BLaER1 (cell line): ENCODE measurements around the gene NKIRAS2.
A peak's percentile ranks its signal among the peaks of the same experiment; 100 is the strongest.

ENCODE experiments used
- H3K27ac ChIP-seq: shearing (Covaris generic); formaldehyde crosslinking; 2 replicates; pipeline ENCODE4 v1.8.1; 2022
- H3K27me3 ChIP-seq: shearing (Covaris generic); formaldehyde crosslinking; 2 replicates; pipeline ENCODE4 v1.8.1; 2022
- H3K36me3 ChIP-seq: shearing (Covaris generic); formaldehyde crosslinking; 2 replicates; pipeline ENCODE4 v1.8.1; 2022
- H3K4me1 ChIP-seq: shearing (Covaris generic); formaldehyde crosslinking; 2 replicates; pipeline ENCODE4 v1.8.1; 2022
- H3K4me2 ChIP-seq: shearing (Covaris generic); formaldehyde crosslinking; 2 replicates; pipeline ENCODE4 v1.8.1; 2022
- H3K4me3 ChIP-seq: shearing (Covaris generic); formaldehyde crosslinking; 2 replicates; pipeline ENCODE4 v1.8.1; 2022
- H3K9ac ChIP-seq: shearing (Covaris generic); formaldehyde crosslinking; 2 replicates; pipeline ENCODE4 v1.8.1; 2022
- H3K9me3 ChIP-seq: shearing (Covaris generic); formaldehyde crosslinking; 2 replicates; pipeline ENCODE4 v1.8.1; 2022
- H4K20me1 ChIP-seq: shearing (Covaris generic); formaldehyde crosslinking; 2 replicates; pipeline ENCODE4 v1.8.1; 2022
- Cebpa-rat ChIP-seq: shearing (Covaris generic); IDR thresholded peaks from 2 replicates; pipeline ENCODE4 v1.8.1; 2022

The NKIRAS2 gene

DNA sequence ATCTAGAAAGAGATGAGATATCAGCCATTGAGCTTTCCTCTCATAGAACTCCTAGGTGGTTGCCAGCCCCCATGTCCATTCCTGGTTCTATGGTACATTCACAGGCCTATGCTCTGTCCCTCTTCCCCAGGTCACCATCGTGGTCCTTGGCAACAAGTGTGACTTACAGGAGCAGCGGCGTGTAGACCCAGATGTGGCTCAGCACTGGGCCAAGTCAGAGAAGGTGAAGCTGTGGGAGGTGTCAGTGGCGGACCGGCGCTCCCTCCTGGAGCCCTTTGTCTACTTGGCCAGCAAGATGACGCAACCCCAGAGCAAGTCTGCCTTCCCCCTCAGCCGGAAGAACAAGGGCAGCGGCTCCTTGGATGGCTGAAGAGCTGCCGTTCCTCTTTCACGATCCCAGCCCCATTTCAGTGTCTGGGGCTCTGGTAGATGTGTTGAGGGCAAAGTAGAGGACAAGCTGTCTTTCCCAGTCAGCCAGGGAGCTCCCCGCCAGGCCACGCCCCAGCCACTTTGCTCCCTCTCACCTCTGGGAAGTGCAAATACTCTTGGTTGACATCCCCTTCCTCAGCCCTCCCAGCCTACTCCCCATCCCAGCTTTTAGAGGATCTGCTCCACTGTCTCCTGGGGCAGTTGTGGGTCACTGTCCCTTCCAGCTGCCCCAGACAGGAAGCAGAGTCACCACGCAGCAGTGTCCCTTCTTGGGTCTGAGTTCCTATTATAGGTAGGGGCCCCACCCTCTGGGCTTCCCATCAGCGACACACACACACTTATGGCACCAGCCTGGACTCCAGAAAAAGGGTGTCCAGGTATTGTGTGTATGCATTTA is 3.8 kb downstream of the NKIRAS2 start:
- H3K4me1 ChIP-seq: peaks cover 36% of the 10 kb centered on the region
- H3K27ac ChIP-seq: peak overlapping the region; percentile 69; the same call in 1 of the 2 replicates
- H3K27me3 ChIP-seq: no peaks in the 10 kb centered on the region
- H3K9me3 ChIP-seq: no peaks in the 10 kb centered on the region
- no peak overlapping the region for H3K4me3 ChIP-seq
- H3K9ac ChIP-seq: 0 out of 2 replicates have a peak overlapping the region, but pooled peaks have one; percentile 28
- peaks cover 38% of the 10 kb centered on the region for H3K36me3 ChIP-seq
- peak overlapping the region; percentile 57 for H3K4me2 ChIP-seq
- TF ChIP-seq Cebpa-rat: no peak
- no peaks in the 10 kb centered on the region for H4K20me1 ChIP-seq

DNA sequence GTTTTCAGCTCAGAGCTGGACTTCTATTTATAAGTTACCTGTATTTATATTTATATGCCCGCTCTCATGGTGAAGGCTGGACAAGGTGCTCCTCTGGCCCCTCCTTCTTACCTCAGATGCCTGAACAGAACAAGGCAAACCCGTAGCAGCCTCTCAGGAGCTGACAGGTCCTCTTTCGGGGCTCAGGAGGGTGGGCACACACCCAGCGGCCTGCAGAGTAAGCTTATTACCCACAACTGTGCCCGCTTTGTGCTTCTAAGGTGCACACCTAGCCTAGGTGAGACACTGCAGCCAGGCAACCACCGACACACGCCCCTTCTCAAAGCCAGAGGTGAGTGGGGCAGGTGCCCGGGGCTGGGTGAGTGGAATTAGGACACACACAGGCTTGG is 5.3 kb downstream of the NKIRAS2 start:
- H3K4me2 ChIP-seq: peak overlapping the region; percentile 57
- no peak for TF ChIP-seq Cebpa-rat
- H3K9me3 ChIP-seq: no peaks in the 10 kb centered on the region
- no peak overlapping the region for H3K9ac ChIP-seq
- no peak overlapping the region for H3K4me3 ChIP-seq
- H4K20me1 ChIP-seq: no peaks in the 10 kb centered on the region
- no peaks in the 10 kb centered on the region for H3K27me3 ChIP-seq
- H3K36me3 ChIP-seq: peaks cover 38% of the 10 kb centered on the region
- H3K4me1 ChIP-seq: peaks cover 36% of the 10 kb centered on the region
- no peak overlapping the region for H3K27ac ChIP-seq

DNA sequence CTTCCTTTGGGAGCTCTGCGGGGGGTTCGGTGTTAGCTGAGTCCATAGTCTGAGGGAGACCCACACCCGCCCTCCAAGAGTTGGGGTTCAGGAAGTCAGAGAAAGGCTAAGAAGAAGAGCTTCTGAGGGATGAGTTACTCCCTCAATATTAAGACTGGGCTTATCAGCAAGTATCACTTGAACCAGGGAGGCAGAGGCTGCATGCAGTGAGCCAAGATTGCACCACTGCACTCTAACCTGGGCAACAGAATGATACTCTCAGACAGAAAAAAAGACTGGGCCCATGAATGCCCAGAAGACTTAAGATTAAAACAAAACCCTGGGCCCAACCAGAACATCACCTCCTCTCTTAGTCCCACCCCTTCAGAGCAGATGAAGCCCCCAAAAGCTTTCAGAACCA is 6.0 kb downstream of the NKIRAS2 start:
- TF ChIP-seq Cebpa-rat: no peak
- H3K36me3 ChIP-seq: peaks cover 38% of the 10 kb centered on the region
- H3K27me3 ChIP-seq: no peaks in the 10 kb centered on the region
- H4K20me1 ChIP-seq: no peaks in the 10 kb centered on the region
- H3K27ac ChIP-seq: no peak overlapping the region
- no peaks in the 10 kb centered on the region for H3K9me3 ChIP-seq
- H3K4me3 ChIP-seq: no peak overlapping the region
- H3K9ac ChIP-seq: no peak overlapping the region
- H3K4me1 ChIP-seq: peaks cover 31% of the 10 kb centered on the region
- no peak overlapping the region for H3K4me2 ChIP-seq

DNA sequence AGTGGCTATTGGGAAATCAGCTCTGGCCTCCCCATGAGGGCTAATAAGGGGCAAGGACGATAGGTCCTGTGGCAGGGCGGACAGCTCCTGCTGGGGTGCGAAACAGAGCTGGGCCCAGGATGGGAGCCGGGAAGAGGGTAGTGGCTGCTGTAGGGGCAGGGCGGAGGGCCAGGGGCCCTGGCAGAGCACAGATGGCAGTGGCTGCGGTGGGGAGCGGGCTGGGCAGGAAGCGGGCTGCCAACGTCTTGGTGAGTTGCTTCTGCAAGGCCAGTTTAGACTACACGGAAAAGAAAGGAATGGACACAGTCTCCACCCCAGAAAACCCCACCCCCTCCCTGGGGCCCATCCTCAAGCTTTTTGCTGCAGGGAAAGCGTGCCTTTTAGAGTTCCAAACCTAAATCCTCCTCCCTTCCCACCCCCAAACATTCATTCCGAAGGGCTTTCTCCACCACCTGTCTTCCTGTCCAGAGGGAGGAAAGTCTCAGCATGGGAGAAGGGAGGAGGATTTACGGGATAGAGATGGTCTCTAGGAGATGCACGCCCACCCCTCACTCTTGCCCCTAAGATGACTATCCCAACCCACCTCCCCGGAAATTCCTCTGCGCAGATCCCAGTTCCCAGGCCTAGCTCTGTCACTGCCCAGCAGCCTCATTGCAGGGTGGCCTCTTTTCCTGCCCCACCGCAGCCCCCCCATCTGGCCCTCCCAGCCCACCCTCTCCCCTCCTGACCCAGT is 7.1 kb downstream of the NKIRAS2 start:
- H3K4me2 ChIP-seq: no peak overlapping the region
- H4K20me1 ChIP-seq: no peaks in the 10 kb centered on the region
- no peaks in the 10 kb centered on the region for H3K27me3 ChIP-seq
- H3K4me3 ChIP-seq: no peak overlapping the region
- no peaks in the 10 kb centered on the region for H3K9me3 ChIP-seq
- TF ChIP-seq Cebpa-rat: no peak
- no peak overlapping the region for H3K9ac ChIP-seq
- peaks cover 30% of the 10 kb centered on the region for H3K36me3 ChIP-seq
- no peak overlapping the region for H3K27ac ChIP-seq
- peaks cover 22% of the 10 kb centered on the region for H3K4me1 ChIP-seq

DNA sequence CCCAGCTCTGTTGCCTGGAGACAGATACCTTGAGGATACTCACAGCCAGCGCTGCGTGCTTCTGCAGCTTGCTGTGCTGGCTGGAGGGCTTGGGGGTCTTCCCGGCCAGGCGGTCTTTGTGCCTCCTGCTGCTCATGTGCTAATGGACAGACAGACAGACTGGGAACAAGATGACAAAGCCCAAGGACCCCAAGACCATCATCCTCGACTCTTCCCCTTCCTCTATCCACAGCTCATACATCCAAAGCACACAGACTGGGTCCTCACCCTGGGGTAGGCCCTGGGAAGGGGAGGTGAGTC is 7.7 kb downstream of the NKIRAS2 start:
- Histone ChIP-seq H4K20me1 (no peaks in the 10 kb centered on the region), H3K9ac (no peak overlapping the region), H3K4me2 (no peak overlapping the region), H3K9me3 (no peaks in the 10 kb centered on the region), H3K27ac (no peak overlapping the region), H3K4me1 (peaks cover 22% of the 10 kb centered on the region), H3K27me3 (no peaks in the 10 kb centered on the region), H3K36me3 (peaks cover 25% of the 10 kb centered on the region), H3K4me3 (no peak overlapping the region)
- TF ChIP-seq Cebpa-rat: no peak

DNA sequence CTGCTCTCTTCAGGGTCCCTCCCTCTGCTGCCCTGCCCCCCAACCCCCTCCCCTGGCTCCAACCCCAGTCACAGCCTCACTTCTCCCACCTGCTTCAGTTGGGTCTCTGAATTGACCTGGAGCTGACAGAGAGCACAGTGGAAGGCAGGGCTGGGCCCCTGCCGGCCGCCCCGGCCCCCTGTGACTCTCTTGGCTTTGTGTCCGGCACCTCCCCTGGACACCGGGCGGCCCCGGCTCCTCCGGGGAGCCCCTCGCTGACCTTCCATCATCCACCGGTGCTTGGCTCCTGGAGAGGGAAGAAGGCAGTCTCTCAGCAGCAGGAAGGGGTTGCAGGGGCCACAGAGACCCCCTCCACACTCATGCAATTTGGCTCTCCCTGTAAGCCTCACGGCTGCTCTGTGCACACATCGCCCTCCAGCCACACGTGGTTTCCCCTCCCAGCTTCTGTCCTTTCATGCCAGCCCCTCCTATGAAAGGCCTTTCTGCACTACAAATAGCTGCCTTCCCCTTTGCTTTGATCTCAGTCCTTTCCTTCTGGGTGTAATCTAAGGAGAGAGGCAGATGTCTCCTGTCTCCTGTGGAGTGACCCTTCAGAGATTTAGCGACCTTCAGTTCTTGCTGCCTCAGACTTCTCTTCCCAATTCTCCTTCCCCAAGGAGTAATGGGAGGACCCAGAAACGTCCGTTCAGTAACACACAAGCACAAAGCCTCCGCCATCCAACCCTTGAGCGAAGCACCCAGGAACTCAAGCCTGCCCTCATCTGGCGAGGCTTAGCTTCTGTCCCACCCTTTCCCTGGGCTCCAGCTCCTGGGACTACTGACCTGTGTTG is 8.3 kb downstream of the NKIRAS2 start:
- TF ChIP-seq Cebpa-rat: no peak
- Histone ChIP-seq H3K4me2 (no peak overlapping the region), H3K27me3 (no peaks in the 10 kb centered on the region), H3K4me3 (no peak overlapping the region), H3K36me3 (peaks cover 18% of the 10 kb centered on the region), H4K20me1 (no peaks in the 10 kb centered on the region), H3K9ac (0 out of 2 replicates have a peak overlapping the region, but pooled peaks have one; percentile 7), H3K27ac (no peak overlapping the region), H3K4me1 (peaks cover 23% of the 10 kb centered on the region), H3K9me3 (no peaks in the 10 kb centered on the region)

DNA sequence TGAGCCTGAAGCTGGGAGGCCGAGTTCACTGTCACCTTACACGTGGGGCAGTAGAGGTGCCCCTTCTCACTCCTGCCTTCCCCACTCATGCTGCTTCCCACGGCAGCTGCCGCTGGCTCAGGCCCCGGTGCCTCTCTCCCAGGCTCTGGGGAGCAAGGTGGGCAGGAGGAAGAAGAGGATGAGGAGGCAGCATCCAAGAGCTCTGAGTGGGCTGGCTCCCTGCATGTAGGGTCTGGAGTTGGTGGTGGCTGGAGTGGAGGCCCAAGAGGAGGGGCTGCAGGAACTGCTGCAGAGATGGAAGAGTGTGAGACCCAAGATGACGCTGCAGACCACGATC is 8.9 kb downstream of the NKIRAS2 start:
- peaks cover 28% of the 10 kb centered on the region for H3K4me1 ChIP-seq
- H4K20me1 ChIP-seq: no peaks in the 10 kb centered on the region
- no peak overlapping the region for H3K4me2 ChIP-seq
- no peaks in the 10 kb centered on the region for H3K27me3 ChIP-seq
- no peak overlapping the region for H3K4me3 ChIP-seq
- H3K36me3 ChIP-seq: peaks cover 13% of the 10 kb centered on the region
- H3K27ac ChIP-seq: no peak overlapping the region
- no peak for TF ChIP-seq Cebpa-rat
- no peak overlapping the region for H3K9ac ChIP-seq
- no peaks in the 10 kb centered on the region for H3K9me3 ChIP-seq

DNA sequence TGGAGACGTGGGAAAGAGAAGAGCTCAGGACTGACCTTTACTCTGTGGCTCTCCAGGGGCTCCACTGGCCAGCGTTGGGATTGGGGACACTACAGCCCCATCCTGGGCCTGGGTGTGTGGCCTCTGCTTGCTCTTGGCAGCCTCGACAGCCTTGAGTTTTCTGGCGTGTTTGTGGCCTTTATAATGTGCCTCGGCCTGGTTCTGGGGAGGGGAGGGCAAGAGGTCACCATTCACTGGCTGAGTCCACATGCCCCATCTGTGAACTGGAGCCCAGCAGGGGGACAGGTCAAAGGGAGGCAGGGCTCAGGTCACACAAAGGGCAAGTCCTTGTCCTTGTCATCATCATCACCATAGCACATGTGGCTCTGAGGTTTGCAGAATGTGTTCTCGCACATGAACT is 11.7 kb downstream of the NKIRAS2 start:
- Histone ChIP-seq H4K20me1 (no peaks in the 10 kb centered on the region), H3K4me1 (peaks cover 17% of the 10 kb centered on the region), H3K27ac (no peak overlapping the region), H3K9me3 (no peaks in the 10 kb centered on the region), H3K36me3 (no peaks in the 10 kb centered on the region), H3K9ac (no peak overlapping the region), H3K27me3 (no peaks in the 10 kb centered on the region), H3K4me2 (no peak overlapping the region), H3K4me3 (no peak overlapping the region)
- TF ChIP-seq Cebpa-rat: no peak

DNA sequence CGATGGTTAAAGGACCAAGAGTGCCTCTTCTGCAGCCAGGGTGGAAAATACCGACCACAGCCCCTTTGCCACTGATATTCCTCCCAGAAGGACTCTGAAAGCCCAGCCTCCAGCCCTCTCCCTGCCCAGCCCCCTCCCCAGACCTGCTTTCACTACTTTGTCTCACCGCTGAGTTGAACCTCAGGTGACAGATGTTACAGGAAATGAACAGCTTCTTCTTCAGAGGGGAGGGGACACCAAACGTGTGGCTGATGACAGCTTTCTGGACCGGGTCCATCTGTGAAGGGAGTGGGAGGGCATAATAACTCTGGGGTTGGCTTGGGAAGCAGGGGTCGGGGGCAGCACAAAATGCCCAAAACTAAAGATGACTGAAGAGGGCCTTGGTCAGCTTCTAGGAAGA is 14.2 kb downstream of the NKIRAS2 start:
- H3K9ac ChIP-seq: 0 out of 2 replicates have a peak overlapping the region, but pooled peaks have one; percentile 27
- H3K36me3 ChIP-seq: no peaks in the 10 kb centered on the region
- peak overlapping the region; percentile 57 for H3K4me2 ChIP-seq
- no peaks in the 10 kb centered on the region for H3K9me3 ChIP-seq
- peaks cover 4% of the 10 kb centered on the region; the same call in 1 of the 2 replicates for H3K27me3 ChIP-seq
- no peak for TF ChIP-seq Cebpa-rat
- H4K20me1 ChIP-seq: no peaks in the 10 kb centered on the region
- no peak overlapping the region for H3K4me3 ChIP-seq
- no peak overlapping the region for H3K27ac ChIP-seq
- H3K4me1 ChIP-seq: peaks cover 12% of the 10 kb centered on the region
